HCT116 (cell line): ENCODE results near the gene CYB5R3. TPM values are rescaled to one million over a fixed set of nuclear protein-coding genes. Genes with fewer than 3 reads are reported as not detected.

Source experiments
- ATAC-seq: fragments of 200-7000 bp; cut with Tn5 transposase; 2 replicates; pipeline ENCODE4 v1.9.1; 2020; ENCODE audit warnings: mild to moderate bottlenecking, moderate library complexity
- BruUV-seq: library from RNA; stranded (reverse); fragments of 400-500 nt; replicated peaks from 2 replicates; lab custom pipeline; 2021; lab: Mats Ljungman, UMichigan
- CTCF ChIA-PET: fragments of 300-600 bp; sonication (Branson Sonifier 250); formaldehyde crosslinking; loops from one replicate; lab custom pipeline; 2021; ENCODE audit warnings: antibody characterized with exemption; lab: Charles Lee
- POLR2A ChIA-PET: fragments of 300-600, 350-600 bp; sonication (Branson Sonifier 250); formaldehyde crosslinking; loops from one replicate; lab custom pipeline; 2021; ENCODE audit warnings: antibody characterized with exemption; lab: Charles Lee
- RAD21 ChIA-PET, 2 experiments: fragments of 300-600 bp; sonication (Branson Sonifier 250); formaldehyde crosslinking; loops; one replicate each; lab custom pipeline; 2023; ENCODE audit warnings: low total read pairs in 2 of 2; ENCODE audit not compliant: uncharacterized antibody in 2 of 2, unreplicated experiment in 2 of 2, low non-redundant PET in 1 of 2; lab: Charles Lee
- DNase-seq: peaks from one replicate; pipeline ENCODE4 v3.0.0-alpha.2; 2010; ENCODE audit warnings: low read depth, low spot score
- H2AFZ ChIP-seq: fragments of 200-600 bp; shearing (Covaris generic), sonication (generic); 2 replicates; pipeline ENCODE4 v1.6.1; 2017; ENCODE audit warnings: low read depth, mixed run types, mixed read lengths, antibody characterized with exemption, low read length; ENCODE audit not compliant: poor library complexity, severe bottlenecking
- H3K27ac ChIP-seq: 2 replicates; pipeline ENCODE4 v1.5.1; 2012; ENCODE audit warnings: low read depth, low read length
- H3K27me3 ChIP-seq: fragments of 200-600 bp; sonication (generic); 2 replicates; pipeline ENCODE4 v1.6.1; 2016; ENCODE audit warnings: mixed run types, low read length, mixed read lengths; ENCODE audit not compliant: insufficient read depth
- H3K36me3 ChIP-seq, 2 experiments: fragments of 200-500 bp in 1 of 2; fragments of 200-600 bp in 1 of 2; sonication (Bioruptor generic) in 1 of 2; sonication (generic) in 1 of 2; 2 replicates each; pipeline versions ENCODE4 v1.5.1 to v1.6.1; 2014 to 2016; ENCODE audit warnings: low read length in 2 of 2, inconsistent platforms in 1 of 2, mixed read lengths in 1 of 2, mixed run types in 1 of 2; ENCODE audit not compliant: insufficient read depth in 2 of 2, control insufficient read depth in 1 of 2
- H3K4me1 ChIP-seq, 2 experiments: fragments of 200-600 bp in 1 of 2; sonication (generic) in 1 of 2; 2 replicates each; pipeline versions ENCODE4 v1.5.1 to v1.6.1; 2012 to 2017; ENCODE audit warnings: low read length in 2 of 2, inconsistent platforms in 1 of 2, mild to moderate bottlenecking in 1 of 2, mixed read lengths in 1 of 2, mixed run types in 1 of 2, moderate library complexity in 1 of 2; ENCODE audit not compliant: insufficient read depth in 2 of 2, control insufficient read depth in 1 of 2
- H3K4me2 ChIP-seq: fragments of 200-600 bp; sonication (generic); 2 replicates; pipeline ENCODE4 v1.6.1; 2017; ENCODE audit warnings: mixed run types, low read length, mixed read lengths
- H3K4me3 ChIP-seq, 2 experiments: fragments of 200-600 bp in 1 of 2; sonication (generic) in 1 of 2; replicated peaks in 1 of 2; 2 replicates each; pipeline ENCODE4 v1.5.1; 2011 to 2016; ENCODE audit warnings: low read length in 2 of 2, control low read depth in 1 of 2, low read depth in 1 of 2, mild to moderate bottlenecking in 1 of 2, mixed read lengths in 1 of 2, mixed run types in 1 of 2
- H3K79me2 ChIP-seq: fragments of 200-600 bp; sonication (generic); 2 replicates; pipeline ENCODE4 v1.6.1; 2017; ENCODE audit warnings: mild to moderate bottlenecking, mixed run types, low read length, moderate library complexity, mixed read lengths; ENCODE audit not compliant: insufficient read depth
- H3K9ac ChIP-seq: fragments of 200-600 bp; sonication (generic); 2 replicates; pipeline ENCODE4 v1.6.1; 2016; ENCODE audit warnings: low read length, mixed read lengths
- H3K9me2 ChIP-seq: fragments of 200-600 bp; sonication (generic), shearing (Covaris generic); 2 replicates; pipeline ENCODE4 v1.6.1; 2017; ENCODE audit warnings: mixed run types, mild to moderate bottlenecking, moderate library complexity; ENCODE audit not compliant: insufficient read depth
- H3K9me3 ChIP-seq, 2 experiments: fragments of 200-500 bp in 1 of 2; fragments of 200-600 bp in 1 of 2; sonication (Bioruptor generic) in 1 of 2; sonication (generic) in 1 of 2; 2 replicates each; pipeline ENCODE4 v1.6.1; 2014 to 2017; ENCODE audit warnings: low read length in 2 of 2, mixed read lengths in 2 of 2, inconsistent platforms in 1 of 2, low read depth in 1 of 2, mild to moderate bottlenecking in 1 of 2, mixed run types in 1 of 2, moderate library complexity in 1 of 2; ENCODE audit not compliant: control insufficient read depth in 1 of 2, insufficient read depth in 1 of 2
- H4K20me1 ChIP-seq: fragments of 200-600 bp; sonication (generic), shearing (Covaris generic); 2 replicates; pipeline ENCODE4 v1.6.1; 2017; ENCODE audit warnings: mixed run types, mild to moderate bottlenecking, moderate library complexity; ENCODE audit not compliant: insufficient read depth
- CBX3 ChIP-seq: IDR thresholded peaks from 2 replicates; pipeline ENCODE4 v1.6.1; 2012; ENCODE audit warnings: low read depth
- CEBPB ChIP-seq: IDR thresholded peaks from 2 replicates; pipeline ENCODE4 v1.6.1; 2012; ENCODE audit warnings: low read depth
- EGR1 ChIP-seq: IDR thresholded peaks from 2 replicates; pipeline ENCODE4 v1.6.1; 2012; ENCODE audit warnings: low read depth
- ELF1 ChIP-seq: IDR thresholded peaks from 2 replicates; pipeline ENCODE4 v1.6.1; 2012; ENCODE audit warnings: low read depth, borderline replicate concordance
- EZH2 ChIP-seq: fragments of 200-600 bp; sonication (generic); IDR thresholded peaks from 2 replicates; pipeline ENCODE4 v1.6.1; 2017; ENCODE audit warnings: antibody characterized with exemption, mixed run types
- EZH2phosphoT487 ChIP-seq: fragments of 200-600 bp; IDR thresholded peaks from 2 replicates; pipeline ENCODE4 v1.6.1; 2018; ENCODE audit warnings: antibody characterized with exemption, borderline replicate concordance
- JUND ChIP-seq: IDR thresholded peaks from 2 replicates; pipeline ENCODE4 v1.6.1; 2012
- POLR2A ChIP-seq: IDR thresholded peaks from 2 replicates; pipeline ENCODE4 v1.7.0; 2011; ENCODE audit warnings: borderline replicate concordance; ENCODE audit not compliant: insufficient read depth, insufficient read length; ENCODE audit errors: extremely low read depth
- POLR2AphosphoS5 ChIP-seq: IDR thresholded peaks from 2 replicates; pipeline ENCODE4 v1.6.1; 2011; ENCODE audit warnings: mild to moderate bottlenecking, low read depth, low read length, moderate library complexity
- RAD21 ChIP-seq: IDR thresholded peaks from 2 replicates; pipeline ENCODE4 v1.6.1; 2012; ENCODE audit warnings: low read depth, mild to moderate bottlenecking
- SIN3A ChIP-seq: IDR thresholded peaks from 2 replicates; pipeline ENCODE4 v1.6.1; 2012; ENCODE audit warnings: low read depth
- SP1 ChIP-seq: IDR thresholded peaks from 2 replicates; pipeline ENCODE4 v1.6.1; 2012; ENCODE audit warnings: low read depth
- SRF ChIP-seq: IDR thresholded peaks from 2 replicates; pipeline ENCODE4 v1.6.1; 2012; ENCODE audit warnings: low read depth
- TCF7L2 ChIP-seq: IDR thresholded peaks from 2 replicates; pipeline ENCODE4 v1.7.0; 2011; ENCODE audit warnings: borderline replicate concordance, inconsistent platforms; ENCODE audit not compliant: insufficient read depth, insufficient read length; ENCODE audit errors: extremely low read depth
- YY1 ChIP-seq: IDR thresholded peaks from 2 replicates; pipeline ENCODE4 v1.6.1; 2011; ENCODE audit warnings: low read length, low read depth, moderate library complexity, mild to moderate bottlenecking; ENCODE audit not compliant: insufficient replicate concordance; ENCODE audit errors: extremely low read depth
- ZNF274 ChIP-seq: fragments of 200-500 bp; sonication (Bioruptor generic); IDR thresholded peaks from 2 replicates; pipeline ENCODE4 v1.6.1; 2014; ENCODE audit warnings: mild to moderate bottlenecking, low read depth, low read length, inconsistent platforms
- intact Hi-C: fragments of 100-400 bp; cut with micrococcal nuclease; formaldehyde crosslinking; loops from 2 replicates; pipeline ENCODE4 v1.10.0; 2022
- total RNA-seq: library from RNA; stranded (reverse); gene quantifications from one replicate; pipeline ENCODE4 v1.2.1, GENCODE V29; 2021; ENCODE audit not compliant: unreplicated experiment
- TF ChIP-seq, protein P1 (sequence below): IDR thresholded peaks from 2 replicates; pipeline ENCODE4 v1.6.1; 2012
- TF ChIP-seq, protein P2 (sequence below): IDR thresholded peaks from 2 replicates; pipeline ENCODE4 v1.6.1; 2011; ENCODE audit warnings: mild to moderate bottlenecking, low read length, moderate library complexity; ENCODE audit not compliant: insufficient replicate concordance; ENCODE audit errors: extremely low read depth
- TF ChIP-seq, protein P3 (sequence below): IDR thresholded peaks from 2 replicates; pipeline ENCODE4 v1.6.1; 2012
- TF ChIP-seq, protein P4 (sequence below), 3 experiments: fragments of 200-600 bp in 1 of 3; sonication (generic) in 1 of 3; IDR thresholded peaks in 2 of 3; conservative IDR thresholded peaks in 1 of 3; 2 replicates each; pipeline ENCODE4 v1.5.1; 2012 to 2017; ENCODE audit warnings: low read depth in 2 of 3, low read length in 2 of 3, antibody characterized with exemption in 1 of 3, borderline replicate concordance in 1 of 3, control low read depth in 1 of 3, mild to moderate bottlenecking in 1 of 3, mixed read lengths in 1 of 3, mixed run types in 1 of 3, moderate library complexity in 1 of 3; ENCODE audit not compliant: insufficient read depth in 1 of 3

Gene CYB5R3
- total RNA-seq, 1 experiment from 2014 or later = 127 TPM

DNA sequence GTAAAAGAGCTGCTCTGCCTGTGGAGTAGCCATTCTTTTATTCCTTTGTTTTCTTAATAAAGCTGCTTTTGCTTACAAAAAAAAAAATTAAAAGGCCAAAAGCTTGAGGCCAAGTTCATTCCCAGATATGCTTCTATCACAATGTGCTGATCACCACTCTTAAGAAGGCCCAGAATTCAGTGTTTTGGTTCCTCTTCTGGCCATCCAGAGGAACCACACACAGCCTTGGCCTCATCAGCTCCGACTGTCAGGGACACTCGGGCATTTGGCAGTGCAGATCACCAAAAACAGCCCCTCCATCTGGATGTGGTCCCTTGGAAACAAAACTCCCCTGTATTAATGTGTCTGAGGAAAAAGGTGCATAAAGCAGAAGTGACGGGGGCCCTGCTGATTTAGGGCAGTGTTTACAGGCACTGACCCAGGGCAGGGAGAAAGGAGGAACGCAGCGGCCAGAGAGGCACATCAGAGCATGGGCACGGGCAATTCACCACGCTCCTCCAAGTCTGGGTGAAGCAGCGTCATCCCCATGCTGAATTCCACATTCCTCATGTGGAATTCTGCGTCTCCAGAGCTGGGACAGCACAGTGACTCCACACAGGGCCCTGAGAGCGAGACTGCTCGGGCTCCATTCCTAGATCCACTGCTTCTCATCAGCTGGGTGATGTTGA lies 52.2 kb downstream of the CYB5R3 start:
- RAD21 ChIA-PET = no interaction called here
- H3K9ac ChIP-seq = no peak overlapping the region
- DNase-seq = no peak
- H3K79me2 ChIP-seq = peaks cover 59% of the 10 kb centered on the region
- BruUV-seq = no TSS peak
- peak; percentile 40; the same call in 1 of the 2 replicates for ATAC-seq
- no peaks in the 10 kb centered on the region for H3K9me3 ChIP-seq
- no peak overlapping the region for H3K4me2 ChIP-seq
- POLR2A ChIA-PET = interaction anchor here (1.6 kb wide), 1 partner anchor 15 kb away, joined by 6 read pairs; no protein-coding TSS in a partner anchor
- H3K27ac ChIP-seq = no peak overlapping the region
- no peaks in the 10 kb centered on the region for H3K4me1 ChIP-seq
- TF ChIP-seq EZH2 (no peak), EZH2phosphoT487 (no peak), TCF7L2 (no peak), JUND (no peak), YY1 (no peak), SP1 (no peak), RAD21 (no peak), POLR2AphosphoS5 (no peak), ZNF274 (no peak), SRF (no peak), CEBPB (no peak), CBX3 (no peak), POLR2A (no peak), ELF1 (no peak), EGR1 (no peak), SIN3A (no peak)
- TF ChIP-seq, protein P1, sequence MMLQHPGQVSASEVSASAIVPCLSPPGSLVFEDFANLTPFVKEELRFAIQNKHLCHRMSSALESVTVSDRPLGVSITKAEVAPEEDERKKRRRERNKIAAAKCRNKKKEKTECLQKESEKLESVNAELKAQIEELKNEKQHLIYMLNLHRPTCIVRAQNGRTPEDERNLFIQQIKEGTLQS = no peak
- TF ChIP-seq, protein P2, sequence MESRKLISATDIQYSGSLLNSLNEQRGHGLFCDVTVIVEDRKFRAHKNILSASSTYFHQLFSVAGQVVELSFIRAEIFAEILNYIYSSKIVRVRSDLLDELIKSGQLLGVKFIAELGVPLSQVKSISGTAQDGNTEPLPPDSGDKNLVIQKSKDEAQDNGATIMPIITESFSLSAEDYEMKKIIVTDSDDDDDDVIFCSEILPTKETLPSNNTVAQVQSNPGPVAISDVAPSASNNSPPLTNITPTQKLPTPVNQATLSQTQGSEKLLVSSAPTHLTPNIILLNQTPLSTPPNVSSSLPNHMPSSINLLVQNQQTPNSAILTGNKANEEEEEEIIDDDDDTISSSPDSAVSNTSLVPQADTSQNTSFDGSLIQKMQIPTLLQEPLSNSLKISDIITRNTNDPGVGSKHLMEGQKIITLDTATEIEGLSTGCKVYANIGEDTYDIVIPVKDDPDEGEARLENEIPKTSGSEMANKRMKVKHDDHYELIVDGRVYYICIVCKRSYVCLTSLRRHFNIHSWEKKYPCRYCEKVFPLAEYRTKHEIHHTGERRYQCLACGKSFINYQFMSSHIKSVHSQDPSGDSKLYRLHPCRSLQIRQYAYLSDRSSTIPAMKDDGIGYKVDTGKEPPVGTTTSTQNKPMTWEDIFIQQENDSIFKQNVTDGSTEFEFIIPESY = no peak
- TF ChIP-seq, protein P3, sequence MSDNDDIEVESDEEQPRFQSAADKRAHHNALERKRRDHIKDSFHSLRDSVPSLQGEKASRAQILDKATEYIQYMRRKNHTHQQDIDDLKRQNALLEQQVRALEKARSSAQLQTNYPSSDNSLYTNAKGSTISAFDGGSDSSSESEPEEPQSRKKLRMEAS = no peak
- TF ChIP-seq, protein P4, sequence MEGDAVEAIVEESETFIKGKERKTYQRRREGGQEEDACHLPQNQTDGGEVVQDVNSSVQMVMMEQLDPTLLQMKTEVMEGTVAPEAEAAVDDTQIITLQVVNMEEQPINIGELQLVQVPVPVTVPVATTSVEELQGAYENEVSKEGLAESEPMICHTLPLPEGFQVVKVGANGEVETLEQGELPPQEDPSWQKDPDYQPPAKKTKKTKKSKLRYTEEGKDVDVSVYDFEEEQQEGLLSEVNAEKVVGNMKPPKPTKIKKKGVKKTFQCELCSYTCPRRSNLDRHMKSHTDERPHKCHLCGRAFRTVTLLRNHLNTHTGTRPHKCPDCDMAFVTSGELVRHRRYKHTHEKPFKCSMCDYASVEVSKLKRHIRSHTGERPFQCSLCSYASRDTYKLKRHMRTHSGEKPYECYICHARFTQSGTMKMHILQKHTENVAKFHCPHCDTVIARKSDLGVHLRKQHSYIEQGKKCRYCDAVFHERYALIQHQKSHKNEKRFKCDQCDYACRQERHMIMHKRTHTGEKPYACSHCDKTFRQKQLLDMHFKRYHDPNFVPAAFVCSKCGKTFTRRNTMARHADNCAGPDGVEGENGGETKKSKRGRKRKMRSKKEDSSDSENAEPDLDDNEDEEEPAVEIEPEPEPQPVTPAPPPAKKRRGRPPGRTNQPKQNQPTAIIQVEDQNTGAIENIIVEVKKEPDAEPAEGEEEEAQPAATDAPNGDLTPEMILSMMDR (IDR thresholded peaks at IDR 0.05 in 2 of 3, conservative IDR thresholded peaks at IDR 0.05 in 1 of 3; ENCODE audit: borderline replicate concordance in 1 of 3, insufficient read depth in 1 of 3, low read depth in 2 of 3, low read length in 2 of 3) = no peak
- H3K4me3 ChIP-seq = no peak overlapping the region
- H3K36me3 ChIP-seq = peaks cover 56 to 62% of the 10 kb centered on the region in 2 experiments
- H3K9me2 ChIP-seq = no peaks in the 10 kb centered on the region
- H3K27me3 ChIP-seq = no peaks in the 10 kb centered on the region
- peaks cover 4% of the 10 kb centered on the region; the same call in 1 of the 2 replicates for H4K20me1 ChIP-seq
- no peak overlapping the region for H2AFZ ChIP-seq
- CTCF ChIA-PET = no interaction called here
- intact Hi-C loops = no loop called here
